RPMI8226 (cell line): ENCODE results near the gene ZNF335.
"Not testable (repeated sequence)": the region's sequence is repeated elsewhere in the genome, so short reads cannot be mapped to it uniquely, and the experiment has no call there.

Experiments used
- DNase-seq: peaks from one replicate; pipeline ENCODE4 v3.0.0-alpha.2; 2015

The ZNF335 gene

DNA sequence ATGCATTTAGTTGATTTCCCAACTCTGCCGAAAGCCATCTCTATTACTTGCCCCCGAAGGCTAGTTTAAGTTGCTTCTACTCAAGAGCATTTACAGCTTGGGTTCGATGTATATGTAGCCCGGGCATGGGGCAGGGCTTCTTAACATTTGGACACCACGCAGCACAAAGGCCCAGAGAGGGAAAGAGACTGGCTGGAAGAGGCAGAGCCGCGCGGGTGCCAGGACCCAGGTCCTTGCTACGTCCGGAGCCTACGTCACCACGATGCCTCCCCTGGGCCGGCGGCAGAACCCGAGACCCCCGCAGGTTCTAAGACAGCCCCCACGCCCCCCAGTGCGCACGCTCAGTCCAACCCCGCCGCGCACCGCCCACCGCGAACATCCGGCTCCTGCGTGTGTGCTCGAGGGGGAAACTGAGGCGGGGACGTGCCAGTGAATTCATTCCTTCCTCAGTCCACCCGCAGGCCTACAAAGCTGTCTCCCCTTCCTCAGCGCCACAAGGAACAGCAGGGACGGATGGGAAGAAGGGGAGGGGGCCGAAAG, 37.9 kb downstream of the ZNF335 start:
- DNase-seq, result peak; percentile 55

DNA sequence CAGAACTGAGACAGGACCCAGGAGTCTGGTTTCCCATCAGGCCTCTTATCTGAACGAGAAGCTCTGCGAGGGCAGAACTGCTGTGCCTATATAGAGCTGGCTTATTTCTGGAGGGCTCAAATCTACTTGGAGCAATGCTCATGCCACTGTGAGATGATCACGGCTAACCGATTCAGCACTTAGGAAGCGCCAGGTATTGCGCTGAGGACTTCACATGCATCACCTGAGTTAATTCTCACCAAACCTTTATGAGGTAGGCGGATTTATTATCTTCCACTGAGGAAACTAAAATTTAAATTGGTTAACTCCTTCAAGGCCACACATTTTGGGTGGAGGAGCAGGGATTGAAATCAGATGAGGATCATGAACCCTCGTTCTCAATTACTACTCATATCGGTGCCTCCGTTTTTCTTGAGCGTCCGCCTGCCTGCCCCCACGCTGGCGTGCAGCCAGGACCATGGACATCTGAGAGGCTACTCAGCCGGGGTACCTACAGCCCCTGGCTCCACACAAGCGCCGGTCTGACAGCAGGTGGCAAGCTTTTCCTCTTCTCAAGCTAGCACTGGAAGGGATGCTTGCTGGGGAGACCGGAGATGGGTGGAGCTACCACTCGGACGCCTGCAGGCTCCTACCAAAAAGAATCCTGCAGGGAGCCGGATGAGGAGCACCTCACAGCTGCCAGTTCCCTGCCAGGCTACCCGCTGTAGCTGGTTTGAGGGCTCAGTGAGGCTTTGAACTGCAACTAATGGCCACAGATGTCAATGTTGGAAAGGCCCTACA, 38.5 kb downstream of the ZNF335 start:
- peak; percentile 86 for DNase-seq

DNA sequence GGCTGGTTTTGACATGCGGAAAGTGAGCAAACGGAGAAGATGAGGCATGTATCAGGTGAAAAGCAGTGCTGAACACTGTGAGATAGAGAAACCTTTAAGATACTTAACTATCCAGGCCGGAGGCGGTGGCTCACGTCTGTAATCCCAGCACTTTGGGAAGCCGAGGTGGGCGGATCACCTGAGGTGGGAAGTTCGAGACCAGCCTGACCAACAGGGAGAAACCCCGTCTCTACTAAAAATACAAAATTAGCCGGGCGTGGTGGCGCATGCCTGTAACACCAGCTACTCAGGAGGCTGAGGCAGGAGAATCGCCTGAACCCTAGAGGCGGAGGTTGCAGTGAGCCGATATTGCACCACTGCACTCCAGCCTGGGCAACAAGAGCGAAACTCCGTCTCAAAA, 40.3 kb downstream of the ZNF335 start:
- DNase-seq, result not testable (repeated sequence)

DNA sequence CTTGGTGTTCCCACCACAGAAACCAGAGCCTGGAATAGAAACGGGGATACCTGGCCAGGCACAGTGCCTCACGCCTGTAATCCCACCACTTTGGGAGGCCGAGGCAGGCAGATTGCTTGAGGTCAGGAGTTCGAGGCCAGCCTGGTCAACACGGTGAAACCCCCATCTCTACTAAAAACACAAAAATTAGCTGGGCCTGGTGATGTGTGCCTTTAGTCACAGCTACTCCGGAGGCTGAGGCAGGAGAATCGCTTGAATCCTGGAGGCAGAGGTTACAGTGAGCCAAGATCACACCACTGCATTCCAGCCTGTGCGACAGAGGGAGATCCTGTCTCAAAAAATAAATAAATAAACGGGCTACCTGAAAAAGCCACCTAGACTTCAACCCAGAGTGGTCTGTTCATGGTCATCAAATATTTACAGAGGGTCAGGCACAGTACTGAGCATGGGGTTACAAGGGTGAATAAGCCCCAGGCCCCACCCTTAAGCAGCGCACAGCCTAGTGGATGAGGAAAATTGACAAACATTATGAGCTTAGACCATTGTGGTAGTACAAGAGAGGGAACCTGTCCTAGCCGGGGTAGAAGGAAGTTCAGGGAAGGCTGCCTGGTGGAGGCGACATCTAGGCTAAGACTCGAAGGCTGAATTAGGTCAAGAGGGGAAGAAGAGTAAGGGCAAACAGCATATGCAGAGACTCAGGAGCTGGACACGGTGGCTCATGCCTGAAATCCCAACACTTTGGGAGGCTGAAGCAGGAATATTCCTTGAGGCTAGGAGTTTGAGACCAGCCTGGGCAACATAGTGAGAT, 44.7 kb downstream of the ZNF335 start:
- DNase-seq, result no peak

DNA sequence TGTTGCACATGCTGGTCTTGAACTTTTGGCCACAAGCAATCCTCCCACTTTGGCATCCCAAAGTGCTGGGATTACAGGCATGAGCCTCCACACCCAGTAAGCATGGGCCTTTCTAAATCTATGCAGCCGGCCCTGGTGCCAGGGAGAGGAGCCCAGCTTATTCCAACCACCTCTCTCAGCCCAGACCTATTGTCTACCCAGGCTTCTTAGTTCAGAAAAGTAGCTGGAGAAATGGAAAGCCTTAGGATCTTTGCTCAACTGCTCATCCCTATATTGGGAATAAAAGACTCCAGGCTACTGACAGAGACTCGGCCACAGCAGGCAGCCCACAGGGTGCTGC, 45.3 kb downstream of the ZNF335 start:
- no peak for DNase-seq

DNA sequence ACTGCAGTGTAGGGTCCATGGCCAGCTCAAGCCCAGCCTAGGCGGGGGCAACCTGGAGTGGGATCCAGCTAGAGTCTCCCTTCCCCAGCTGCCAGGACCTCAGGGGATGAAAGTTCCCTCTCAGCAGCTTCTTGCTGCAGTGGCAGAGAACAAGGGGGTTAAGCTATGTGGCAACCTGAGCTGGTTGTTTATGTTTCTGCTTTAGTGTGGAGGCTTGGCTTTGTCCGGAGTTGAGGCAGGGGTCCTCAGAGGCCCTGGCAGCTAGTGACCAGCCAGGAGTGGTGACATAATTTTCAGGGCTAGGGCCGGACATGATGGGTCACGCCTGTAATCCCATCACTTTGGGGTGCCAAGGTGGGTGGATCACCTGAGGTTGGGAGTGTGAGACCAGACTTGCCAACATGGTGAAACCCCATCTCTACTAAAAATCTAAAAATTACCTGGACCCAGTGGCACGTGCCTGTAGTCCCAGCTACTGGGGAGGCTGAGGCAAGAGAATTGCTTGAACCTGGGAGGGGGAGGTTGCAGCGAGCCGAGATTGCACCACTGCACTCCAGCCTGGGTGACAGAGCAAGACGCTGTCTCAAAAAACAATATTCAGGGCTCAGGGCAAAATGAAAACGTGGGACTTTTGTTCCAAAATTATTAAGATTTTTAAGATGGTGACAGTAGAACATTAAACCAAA, 46.0 kb downstream of the ZNF335 start:
- no peak for DNase-seq

DNA sequence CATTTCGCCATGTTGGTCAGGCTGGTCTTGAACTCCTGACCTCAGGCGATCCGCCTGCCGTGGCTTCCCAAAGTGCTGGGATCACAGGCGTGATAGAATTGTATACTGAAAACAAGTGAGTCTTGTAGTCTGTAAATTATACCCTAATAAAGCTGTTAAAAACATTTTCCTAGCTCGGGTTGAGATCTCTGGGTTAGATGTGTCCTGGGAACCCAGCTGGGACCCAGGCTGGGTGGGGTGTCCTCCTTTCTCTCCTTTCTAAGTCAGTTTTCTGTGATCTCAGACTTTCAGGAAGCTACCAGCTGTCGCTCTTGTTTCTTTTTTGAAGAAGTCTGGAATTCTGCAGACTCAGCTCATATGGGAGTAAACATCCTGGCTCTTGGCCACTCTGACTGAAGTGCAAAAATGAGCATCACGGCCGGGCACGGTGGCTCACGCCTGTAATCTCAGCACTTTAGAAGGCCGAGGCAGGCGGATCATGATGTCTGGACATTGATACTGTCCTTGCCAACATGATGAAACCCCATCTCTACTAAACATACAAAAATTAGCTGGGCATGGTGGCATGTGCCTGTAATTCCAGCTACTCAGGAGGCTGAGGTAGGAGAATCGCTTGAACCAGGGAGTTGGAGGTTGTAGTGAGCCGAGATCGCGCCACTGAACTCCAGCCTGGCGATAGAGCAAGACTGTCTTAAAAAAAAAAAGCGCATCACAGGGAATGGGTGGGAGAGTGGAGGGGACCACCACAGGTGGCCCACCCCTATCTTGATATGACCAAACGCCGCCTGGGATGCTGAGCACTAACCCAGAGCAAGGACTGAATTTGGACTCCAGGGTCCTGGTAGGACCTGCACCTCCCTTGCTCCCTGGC, 47.4 kb downstream of the ZNF335 start:
- peak; percentile 89 for DNase-seq

DNA sequence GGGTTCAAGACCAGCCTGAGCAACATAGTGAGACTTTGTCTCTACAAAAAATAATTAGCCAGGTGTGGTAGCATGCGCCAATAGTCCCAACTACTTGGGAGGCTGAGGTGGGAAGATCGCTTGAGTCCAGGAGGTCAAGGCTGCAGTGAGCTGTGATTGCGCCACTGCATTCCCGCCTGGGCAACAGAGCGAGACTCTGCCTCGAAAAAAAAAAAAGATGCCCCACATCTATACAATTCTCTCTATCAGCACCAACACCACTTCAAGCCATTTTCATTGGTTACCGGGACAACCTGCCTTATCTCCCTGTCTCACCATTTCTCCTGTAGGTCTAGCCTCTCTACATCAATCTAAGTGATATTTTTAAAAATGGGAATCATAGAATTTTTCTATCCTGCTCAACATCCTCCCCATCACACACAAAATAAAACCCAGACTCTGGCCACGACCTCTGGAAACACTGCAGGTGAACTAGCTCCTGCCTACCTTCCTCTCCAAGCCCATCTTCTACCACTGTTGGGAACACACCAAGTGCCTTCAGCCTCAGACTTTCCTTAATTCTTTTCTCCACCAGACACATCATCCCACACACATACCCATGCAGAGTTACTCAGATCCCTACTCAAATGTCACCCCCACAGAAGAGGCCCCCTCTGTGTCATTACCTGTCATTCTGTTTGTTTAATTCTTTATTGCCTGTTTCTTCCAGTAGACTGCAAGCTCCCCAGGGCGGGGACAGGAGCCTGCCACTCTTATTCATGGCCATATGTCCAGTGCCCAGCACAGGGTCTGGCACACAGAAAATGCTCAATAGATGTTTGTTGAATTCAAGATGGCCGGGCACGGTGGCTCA, 50.4 kb downstream of the ZNF335 start:
- DNase-seq, result no peak

DNA sequence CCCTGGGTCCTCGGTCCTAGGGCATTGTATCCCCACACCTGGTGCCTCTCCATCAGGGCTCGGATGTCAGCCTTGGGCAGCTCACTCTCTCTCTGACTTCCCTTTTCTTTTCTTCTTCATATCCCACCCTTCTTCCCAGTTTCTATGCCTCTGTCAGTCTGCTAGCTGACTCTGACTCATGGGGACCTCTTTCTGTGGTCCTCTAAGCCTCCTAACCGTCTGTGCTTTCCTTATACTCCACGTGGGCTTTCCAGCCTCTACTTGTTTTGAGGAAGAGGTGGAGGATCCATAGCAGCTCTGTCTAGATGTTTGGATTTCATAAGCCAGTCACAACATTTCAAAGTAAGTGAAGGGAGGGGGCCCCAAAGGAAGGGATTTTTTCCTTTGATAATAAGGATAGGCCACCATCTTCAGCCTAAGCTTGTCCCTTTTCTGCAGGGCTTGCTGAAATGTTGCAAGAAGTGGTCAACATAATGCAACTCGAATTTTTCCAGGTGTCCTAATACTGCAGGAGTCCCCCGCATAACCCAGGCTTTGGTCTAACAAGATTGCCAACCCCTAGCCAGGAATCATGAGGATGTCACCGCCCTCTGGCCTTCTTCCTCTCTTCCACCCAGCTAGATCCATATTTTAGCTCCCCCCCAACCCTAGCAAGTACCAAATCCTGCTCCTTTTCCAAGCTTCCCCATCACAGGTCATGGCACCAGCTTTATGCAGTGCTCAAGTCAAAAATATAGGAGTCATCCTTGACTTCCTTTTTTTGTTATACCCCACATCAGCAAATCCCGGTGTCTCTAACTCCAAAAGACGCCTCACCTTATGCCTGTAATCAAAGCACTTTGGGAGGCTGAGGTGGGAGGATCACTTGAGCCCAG, 51.3 kb downstream of the ZNF335 start:
- DNase-seq, result no peak

DNA sequence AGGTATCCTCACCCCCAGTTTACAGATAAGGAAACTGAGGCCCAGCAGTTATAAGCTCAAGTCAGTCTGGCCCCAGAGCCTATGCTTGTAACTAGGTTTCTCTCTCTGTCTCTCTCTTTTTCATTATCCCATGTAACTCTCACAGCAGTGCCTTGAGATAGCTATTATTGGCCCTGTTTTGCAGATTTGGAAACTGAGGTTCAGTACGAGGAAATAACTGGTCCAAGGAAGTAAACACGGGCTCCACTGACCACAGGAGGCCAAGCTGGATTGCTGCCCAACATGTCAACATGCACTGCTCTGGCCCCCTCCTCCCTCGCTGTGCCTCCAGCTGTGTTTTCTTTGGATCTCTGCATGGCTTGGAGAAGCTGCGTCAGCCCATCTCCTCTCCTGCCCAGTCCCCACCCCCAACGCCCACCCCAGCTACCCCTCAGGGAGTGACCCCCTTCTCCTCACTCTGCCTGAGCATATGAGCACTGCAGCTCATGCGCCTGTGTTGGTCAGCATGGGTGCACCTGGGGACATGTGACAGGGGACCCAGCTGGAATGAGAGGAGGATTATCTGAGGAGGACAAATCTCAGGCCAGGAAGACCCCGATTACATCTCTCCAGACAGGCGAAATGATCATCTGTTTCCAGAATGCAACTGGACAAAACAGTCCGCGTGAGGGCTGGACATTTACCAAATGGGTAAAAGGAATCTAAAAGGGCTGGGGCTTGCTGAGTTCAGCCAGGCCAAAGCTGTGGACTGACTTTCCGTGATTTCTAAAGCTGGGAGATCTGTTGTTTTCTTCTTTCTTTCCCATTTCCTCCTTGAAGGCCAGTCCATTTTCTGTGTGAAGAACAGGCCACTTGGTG, 52.2 kb downstream of the ZNF335 start:
- DNase-seq, result no peak

DNA sequence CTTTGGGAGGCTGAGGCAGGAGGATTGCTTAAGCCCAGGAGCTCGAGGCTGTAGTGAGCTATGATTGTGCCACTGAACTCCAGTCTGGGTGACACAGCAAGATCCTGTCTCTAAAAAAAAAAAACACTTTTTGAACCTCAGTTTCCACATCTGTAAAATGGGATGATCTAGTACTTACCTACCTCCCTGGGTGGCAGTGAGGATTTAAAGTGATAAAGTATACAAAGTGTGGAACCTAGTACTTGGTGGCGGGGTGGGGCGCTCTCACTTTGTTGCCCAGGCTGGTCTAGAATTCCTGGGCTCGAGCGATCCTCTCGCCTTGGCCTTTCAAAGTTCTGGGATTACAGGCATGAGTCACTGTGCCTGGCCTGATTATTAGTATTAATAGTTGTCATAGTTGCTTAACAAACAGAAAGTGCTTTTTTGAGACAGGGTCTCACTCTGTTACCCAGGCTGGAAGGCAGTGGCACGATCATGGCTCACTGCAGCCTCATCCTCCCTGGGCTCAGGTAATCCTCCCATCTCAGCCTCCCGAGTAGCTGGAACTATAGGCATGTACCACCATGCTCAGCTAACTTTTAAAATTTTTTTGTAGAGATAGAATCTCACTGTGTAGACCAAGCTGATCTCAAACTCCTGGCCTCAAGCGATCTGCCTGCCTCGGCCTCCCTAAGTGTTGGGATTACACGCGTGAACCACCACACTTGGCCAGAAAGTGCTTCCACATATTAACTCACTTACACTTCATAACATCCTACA, 53.0 kb downstream of the ZNF335 start:
- no peak for DNase-seq

DNA sequence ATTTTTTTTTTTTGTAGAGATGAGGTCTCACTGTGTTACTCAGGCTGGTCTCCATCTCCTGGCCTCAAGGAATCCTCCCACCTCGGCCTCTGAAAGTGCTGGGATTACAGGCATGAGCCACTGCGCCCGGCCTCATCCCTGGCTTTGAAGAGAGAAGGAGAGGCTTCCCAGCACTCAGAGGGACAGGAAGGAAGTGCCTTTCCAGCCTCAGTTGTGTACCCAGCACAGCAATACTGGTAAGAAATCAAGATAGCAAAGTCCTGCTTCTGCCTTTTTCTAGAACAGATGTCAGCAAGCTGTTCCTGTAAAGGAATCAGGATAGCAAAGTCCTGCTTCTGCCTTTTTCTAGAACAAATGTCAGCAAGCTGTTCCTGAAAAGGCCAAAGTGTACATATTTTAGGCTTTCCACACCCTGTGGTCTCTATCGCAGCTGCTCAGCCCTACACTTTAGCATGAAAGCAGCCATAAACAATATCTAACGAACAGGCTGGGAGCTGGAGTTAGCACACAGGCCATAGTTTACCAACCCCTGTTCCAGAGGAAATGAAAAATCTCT, 53.7 kb downstream of the ZNF335 start:
- DNase-seq, result no peak

DNA sequence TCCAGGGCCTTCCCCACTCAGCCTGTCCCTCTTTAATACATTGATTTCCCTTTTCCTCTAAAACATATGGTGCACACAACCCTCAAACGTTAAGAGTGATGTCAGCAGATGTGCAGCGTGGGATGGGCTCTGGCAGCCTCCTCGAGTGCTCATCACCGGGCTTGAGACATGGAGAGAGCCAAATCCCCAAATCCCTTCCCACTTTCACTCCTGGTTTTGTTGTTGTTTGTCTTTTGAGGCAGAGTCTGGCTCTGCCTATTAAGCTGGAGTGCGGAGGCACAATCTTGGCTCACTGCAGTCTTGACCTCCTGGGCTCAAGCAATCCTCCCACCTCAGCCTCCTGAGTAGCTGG, 54.2 kb downstream of the ZNF335 start:
- DNase-seq, result no peak

DNA sequence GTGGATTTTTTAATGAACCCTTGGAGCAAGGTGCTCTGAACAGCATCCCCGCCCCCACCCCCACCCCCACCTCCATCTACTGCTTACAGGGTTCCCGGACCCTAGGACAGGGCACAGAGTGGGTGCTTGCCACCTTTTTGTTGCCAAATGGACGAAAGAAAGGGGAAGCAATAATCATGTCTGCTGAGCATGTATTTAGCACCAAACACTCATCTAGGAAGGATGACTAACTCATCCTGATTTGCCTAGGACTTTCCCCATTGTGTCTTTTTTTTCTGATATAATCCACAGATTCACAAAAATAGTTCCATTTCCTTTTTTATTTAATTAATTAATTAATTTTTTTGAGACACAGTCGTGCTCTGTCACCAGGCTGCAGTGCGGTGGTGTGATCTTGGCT, 58.9 kb downstream of the ZNF335 start:
- DNase-seq, result no peak

DNA sequence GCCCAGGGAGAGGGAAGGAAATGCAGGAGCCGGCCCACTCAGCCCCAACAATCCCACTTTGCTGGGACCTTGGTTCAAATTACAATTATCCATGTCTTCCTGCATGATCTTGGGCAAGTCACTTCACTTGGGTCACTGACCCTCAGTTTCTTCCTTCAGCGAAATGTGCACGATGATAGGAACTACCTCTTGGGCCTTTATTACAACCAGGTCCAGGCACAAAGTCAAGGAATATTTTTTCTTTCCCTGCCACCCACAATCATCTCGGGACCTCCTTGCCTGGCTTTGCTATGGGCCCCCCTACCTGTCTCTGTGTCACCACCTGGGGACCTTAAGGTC, 59.7 kb downstream of the ZNF335 start:
- DNase-seq, result no peak

DNA sequence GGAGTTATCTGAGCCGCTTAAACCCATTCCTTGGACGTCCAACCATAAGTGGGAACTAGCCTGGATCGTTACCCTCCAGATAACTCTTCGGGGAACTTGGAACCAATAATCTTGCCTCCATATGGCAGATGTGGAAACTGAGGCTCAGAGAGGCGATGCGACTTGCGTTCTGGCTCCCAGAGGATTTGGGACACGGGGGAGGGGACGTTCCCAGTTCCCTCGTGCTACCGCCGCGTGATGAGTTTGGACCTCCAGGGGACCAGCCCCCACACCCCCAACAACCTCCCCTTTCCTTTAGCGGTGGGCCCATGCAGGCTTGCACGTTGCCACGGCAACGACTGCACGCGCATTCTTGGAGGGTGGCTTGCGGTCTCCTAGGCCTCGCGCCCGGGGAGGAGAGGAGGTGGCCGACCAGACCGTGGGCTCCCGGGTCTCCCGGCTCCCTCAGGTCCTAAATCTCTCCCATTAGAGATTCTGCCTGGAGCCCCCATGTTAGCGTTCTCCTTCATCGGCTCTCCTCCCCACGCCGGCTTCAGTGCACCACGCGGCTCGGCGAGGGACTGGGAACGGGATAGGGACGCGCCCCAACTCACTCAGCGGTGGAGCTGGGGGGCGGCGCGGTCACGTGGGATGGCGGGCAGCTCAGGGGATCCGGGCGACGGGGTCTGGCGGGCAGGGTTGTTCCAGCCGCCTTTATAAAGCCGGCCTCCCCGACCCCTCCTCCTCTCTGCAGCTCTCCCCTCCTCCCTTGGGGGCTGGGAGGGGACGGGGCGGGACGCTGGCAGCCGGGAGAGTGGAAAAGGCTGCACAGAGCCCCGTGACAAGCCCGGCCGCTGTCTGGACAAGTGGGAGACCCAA, 60.3 kb downstream of the ZNF335 start, which contains the start of gene PLTP:
Gene PLTP, minus strand, starts transcription at position 670 of the 858 bp plus-strand sequence. CDS start 703 bp downstream, outside the sequence.
- no peak for DNase-seq

DNA sequence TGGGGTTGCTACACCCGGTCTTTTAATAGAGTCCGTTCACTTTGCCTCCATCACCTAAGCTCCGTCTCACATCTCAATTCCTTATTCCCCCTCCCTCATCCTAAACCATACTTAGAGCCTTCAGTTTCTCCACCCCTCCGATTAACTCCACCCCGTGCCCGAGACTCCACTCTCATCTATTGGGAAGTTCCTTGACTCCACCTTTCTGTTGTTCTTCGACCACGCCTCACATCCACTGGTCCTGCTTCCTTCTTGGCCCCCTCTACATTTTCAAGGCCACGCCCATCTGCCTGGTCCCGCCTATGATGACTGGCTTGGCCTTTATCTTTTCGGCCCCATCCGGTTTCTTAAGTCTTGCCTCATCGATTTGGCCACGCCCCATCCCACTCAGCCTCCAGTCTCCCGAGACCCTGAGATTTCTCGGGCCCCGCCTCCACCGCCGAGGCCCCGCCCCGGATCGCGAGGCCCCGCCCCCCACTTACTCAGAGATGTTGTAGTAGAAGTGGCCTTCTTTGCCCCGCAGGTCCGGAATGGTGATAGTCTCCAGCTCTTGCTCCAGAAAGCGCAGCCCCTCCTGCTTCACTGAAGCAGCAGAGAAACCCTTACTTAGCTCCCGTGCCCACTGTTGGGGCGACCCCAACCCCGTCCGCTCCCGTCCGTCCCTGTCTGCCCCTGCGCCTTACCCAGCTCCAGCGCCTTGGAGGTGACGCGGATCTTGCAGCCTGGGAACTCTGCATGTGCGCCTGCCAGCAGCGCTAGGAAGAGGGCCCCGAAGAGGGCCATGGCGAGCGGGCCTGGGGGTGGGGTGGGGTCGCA, 61.1 kb downstream of the ZNF335 start:
- peak; percentile 78 for DNase-seq
